VCaP (cell line): Measurements from ENCODE around the gene IGSF9B.

Source experiments
- H3K27ac ChIP-seq: fragments of 450-650 bp; 2 replicates; pipeline ENCODE4 v1.5.1; 2017
- CTCF ChIP-seq: fragments of 450-650 bp; conservative IDR thresholded peaks from 2 replicates; pipeline ENCODE4 v1.5.1; 2017; ENCODE audit warnings: mild to moderate bottlenecking, moderate library complexity

The IGSF9B gene

GRCh38 chr11:133901999-133902398, 54.8 kb downstream of the IGSF9B start:
- no peak for TF ChIP-seq CTCF
- no peak overlapping the region for H3K27ac ChIP-seq

- no peak for TF ChIP-seq CTCF
- no peak overlapping the region for H3K27ac ChIP-seq
Observed at GRCh38 chr11:133901316-133901715, 55.5 kb downstream of the IGSF9B start.

GRCh38 chr11:133900176-133901105, 56.3 kb downstream of the IGSF9B start:
- no peak for TF ChIP-seq CTCF
- H3K27ac ChIP-seq, result no peak overlapping the region

GRCh38 chr11:133898770-133899115, 58.0 kb downstream of the IGSF9B start:
- no peak overlapping the region for H3K27ac ChIP-seq

GRCh38 chr11:133898031-133898769, 58.6 kb downstream of the IGSF9B start:
- no peak overlapping the region for H3K27ac ChIP-seq
- no peak for TF ChIP-seq CTCF

More at GRCh38 chr11:133898770-133899115, 58.0 kb downstream of the IGSF9B start:
- no peak for TF ChIP-seq CTCF

GRCh38 chr11:133897331-133897650, 59.5 kb downstream of the IGSF9B start:
- no peak for TF ChIP-seq CTCF
- no peak overlapping the region for H3K27ac ChIP-seq

- no peak overlapping the region for H3K27ac ChIP-seq
- TF ChIP-seq CTCF, result no peak
Observed at GRCh38 chr11:133896642-133897330, 60.0 kb downstream of the IGSF9B start.
